ENCODE measurements around the gene POGLUT3.

DNA sequence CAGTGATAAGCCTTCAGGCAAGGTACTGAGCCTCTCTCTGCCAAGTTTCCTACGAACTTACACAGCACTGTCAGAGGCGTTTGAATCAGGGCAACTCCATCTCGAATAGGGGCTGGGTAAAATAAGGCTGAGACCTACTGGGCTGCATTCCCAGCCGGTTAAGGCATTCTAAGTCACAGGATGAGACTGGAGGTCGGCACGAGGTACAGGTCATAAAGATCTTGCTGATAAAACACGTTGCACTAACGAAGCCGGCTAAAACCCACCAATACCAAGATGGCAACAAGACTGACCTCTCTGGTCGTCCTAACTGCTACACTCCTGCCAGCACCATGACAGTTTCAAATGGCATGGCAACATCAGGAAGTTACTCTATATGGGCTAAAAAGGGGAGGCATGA lies 20.4 kb upstream of the POGLUT3 start:
- TF ChIP-seq POLR2AphosphoS5 (IDR thresholded peaks at IDR 0.05; ENCODE audit: borderline replicate concordance, low read depth, low read length) (no peak), EZH2 (IDR thresholded peaks at IDR 0.05) (no peak), FOXP2 (optimal IDR thresholded peaks at IDR 0.05; ENCODE audit: control extremely low read depth, extremely low read length, insufficient read depth) (no peak)
